Measurements from ENCODE around the gene CACTIN.
"Not testable (repeated sequence)": the region's sequence is repeated elsewhere in the genome, so short reads cannot be mapped to it uniquely, and the experiment has no call there.

Gene CACTIN

DNA sequence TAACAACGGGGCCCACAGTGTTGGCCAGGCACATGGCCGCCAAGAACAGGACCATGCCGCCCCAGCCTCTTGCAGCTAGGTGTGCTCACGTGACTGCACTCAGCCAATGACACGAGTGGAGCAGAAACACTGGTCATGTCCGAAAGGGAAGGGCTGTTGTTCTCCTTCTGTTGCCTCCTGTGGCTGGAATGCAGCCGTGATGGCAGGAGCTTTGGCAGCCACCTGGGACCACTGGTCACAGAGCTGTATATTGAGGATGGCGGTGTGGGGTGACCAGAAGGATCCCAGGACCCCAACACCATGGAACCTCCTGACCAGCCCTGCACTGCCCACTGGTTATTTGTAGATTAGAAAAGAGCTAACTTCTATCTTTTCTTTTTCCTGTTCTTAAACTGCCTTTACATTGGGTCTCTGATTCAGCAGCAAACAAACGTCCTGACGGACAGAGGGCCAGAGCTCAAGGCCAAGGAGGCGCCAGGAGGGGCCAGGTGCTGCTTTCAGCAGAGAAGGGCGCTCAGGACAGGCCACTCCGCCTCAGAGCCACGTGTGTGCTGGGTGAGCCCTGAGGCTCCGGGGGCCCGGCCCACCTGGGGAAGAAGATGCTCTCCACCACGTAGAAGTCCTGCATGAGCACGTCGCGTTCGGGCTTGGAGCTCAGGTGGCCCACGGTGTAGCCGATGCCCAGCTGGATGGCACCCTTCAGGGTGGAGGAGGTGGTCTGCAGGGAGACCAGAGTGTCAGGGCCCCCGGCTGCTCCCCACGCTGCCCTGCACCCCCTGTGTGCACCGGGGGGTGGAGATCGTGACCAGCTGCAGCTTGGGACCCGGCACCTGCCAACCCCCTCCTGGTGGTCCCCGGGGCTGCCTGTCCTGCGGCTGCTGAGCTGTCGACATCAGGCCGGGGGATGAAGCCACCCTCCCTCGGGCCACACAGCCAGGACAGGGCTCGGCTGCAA, 35.0 kb upstream of the CACTIN start:
- no peak for DNase-seq

DNA sequence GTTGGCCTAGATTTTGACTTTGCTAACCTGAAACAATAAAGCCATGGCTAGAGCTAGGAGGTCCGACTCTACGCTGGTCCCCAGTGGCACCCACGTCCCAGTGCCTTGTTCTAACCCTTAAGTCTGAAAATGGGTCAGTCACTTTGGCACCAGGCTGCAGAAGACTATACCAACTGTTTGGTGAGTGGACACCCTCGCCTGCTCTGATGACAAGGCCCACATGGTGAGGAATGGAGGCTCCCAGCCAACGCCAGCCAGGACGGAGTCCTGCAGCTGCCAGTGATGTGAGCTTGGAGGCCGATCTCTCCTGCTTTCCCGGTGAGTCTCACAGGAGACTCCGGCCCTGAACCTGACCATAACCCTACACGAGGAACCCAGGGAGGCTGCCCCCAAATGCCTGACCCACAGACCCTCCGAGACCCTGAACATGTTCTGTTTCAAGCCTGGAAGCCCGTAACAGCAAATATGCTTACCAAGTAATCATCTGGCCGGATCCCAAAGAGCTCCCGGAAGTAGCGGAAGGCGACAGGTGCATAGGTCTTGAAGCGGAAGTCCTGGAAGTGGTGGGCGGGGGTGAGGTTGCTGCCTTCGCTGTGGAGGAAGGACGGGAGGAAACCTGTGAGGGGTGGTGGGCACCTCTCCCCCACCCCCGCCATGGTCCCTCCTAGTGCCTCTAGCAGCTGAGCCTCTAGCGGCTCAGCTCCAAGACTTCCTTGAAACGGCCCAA, 34.1 kb upstream of the CACTIN start:
- no peak for DNase-seq

DNA sequence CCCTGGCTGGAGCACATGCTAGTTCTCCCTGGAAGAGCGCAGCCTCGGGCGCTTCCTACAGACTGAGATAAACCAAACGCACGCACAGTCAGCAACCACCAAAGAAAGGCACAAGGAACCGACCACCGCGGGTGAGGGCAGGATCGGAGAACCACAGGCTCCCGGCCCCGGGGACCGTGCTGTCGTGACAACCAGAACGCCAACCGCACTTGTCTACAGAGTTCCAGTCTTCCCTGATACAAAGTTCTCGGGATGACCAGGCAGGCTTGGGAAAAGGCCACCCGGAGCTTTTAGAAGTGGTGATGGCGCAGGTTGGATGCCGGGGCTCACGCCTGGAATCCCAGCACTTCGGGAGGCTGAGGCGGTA, 33.1 kb upstream of the CACTIN start:
- DNase-seq: no peak

DNA sequence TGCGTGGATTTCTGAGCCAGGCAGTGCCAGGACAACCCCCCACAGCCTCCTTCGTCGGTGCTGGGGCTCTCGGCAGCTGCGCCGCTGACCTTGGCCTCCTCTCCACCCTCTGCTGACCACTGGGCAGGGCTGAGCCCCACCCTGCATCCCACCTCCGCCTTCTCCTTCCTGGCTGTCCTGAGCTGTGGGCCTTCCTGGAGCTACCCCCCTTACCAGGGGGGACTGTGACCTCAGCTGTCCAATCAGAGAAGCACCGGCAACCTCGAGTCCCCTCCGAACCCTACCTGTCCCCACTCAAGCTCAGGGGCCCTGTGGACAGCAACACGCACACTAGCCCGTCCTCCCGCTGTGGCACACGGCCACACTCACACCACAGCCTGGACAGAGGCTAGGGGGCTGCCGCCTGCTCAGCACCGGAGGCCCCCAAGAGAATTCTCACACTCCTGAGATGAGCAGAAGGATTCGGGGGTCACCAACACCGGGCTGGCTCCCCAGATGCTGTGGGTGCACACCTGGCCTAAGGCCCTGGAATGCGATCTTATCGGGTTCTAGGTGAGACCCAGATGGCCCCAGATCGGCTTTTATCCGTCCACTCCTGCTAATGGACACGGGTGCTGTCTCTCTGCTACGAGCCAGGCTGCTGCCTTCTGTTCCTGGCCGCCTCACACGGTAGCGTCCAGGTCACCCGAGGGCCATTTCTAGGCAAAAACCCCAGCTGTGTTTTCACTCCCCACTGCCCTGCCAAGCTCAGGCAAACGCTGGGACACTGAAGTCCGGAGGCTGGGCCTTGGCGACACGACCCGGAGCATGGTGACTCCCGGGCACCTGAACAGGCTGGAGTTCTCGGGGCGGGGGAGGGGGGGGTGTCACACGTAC, 32.5 kb upstream of the CACTIN start:
- no peak for DNase-seq

DNA sequence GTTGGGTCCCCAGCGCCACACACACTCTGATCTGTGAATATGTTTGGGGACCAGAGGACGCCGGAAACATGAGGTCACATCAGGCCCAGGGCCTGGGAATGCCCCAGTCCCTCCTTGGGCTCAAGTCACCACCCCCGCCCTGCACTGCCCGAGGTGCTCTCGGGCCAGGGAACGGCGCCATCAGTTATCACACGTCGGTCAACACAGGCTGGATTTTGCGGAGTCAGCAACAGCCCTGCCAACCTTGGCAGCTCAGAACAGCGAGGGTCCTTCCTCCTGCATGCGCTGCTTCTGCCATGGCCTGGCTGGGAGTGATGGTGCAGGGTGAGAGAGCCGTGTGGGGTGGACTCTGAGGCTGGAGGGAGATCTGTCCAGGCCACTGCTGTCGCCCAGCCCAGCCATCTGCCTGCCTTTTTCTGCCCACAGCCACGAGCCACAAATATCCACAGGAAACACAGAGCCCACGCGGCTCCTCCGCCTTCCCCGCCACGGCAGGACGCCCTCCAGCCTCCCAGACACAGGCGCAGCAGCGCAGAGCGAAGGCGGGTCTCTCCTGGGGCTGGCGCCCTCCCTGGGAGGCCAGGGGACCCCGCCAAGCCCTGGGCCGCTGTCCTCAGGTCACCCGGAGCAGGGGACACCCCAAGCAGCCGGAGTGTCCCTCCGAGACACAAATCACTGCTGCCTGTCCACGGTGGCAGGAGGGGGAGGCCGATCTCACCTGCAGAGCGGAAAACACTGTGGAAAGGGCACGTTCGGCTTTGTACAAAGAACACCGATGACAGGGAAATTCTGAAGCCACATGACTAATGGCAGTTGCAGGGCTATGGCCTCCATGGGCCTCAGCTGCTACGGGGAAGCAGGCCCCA, 31.6 kb upstream of the CACTIN start:
- no peak for DNase-seq

DNA sequence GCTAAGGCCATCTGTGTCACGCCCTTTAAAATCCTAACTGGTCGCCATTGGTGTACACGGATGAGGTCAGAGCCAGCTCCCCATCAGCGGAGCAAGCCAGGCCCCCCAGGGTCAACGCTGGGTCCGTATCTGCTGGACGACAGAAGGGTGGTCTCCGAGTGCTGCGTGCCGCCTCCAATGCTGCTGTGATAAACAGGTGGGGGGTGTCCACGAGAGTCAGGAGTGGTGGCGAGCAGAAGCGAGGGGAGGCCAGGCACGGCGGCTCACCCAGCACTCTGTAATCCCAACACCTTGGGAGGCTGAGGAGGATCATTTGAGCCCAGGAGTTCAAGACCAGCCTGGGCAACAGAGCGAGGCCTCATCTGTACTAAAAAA, 30.8 kb upstream of the CACTIN start:
- no peak for DNase-seq

DNA sequence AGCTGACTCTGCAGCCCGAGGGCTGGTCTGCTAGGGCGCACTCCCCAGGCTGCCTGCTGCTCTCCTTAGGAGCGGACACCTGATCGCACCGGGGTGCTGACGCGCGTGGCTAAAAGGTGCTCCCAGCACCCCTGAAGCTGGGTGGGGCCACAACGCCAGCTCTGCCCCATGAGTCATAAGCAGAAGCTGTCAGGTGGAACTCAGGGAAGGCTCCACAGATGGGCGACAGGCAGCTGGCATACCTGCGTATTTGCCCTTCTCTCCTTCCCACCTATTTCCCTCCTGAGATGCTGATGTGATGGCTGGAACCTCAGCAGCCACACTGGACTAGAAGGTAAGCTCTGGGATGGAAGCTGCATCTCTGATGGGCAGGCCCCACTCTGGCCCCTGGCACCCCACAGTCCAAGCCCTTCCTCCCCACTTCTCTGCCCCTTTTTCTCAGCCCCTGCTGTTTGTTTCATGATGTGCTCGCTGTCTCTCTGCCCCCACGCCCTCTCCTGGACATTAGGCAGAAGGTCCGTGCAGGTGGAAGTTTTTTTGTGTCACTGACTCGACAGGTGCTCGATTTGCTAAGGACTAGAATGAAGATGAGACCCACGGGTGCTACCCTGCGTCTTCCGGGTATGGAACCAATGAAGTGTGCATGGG, 30.3 kb upstream of the CACTIN start:
- no peak for DNase-seq

DNA sequence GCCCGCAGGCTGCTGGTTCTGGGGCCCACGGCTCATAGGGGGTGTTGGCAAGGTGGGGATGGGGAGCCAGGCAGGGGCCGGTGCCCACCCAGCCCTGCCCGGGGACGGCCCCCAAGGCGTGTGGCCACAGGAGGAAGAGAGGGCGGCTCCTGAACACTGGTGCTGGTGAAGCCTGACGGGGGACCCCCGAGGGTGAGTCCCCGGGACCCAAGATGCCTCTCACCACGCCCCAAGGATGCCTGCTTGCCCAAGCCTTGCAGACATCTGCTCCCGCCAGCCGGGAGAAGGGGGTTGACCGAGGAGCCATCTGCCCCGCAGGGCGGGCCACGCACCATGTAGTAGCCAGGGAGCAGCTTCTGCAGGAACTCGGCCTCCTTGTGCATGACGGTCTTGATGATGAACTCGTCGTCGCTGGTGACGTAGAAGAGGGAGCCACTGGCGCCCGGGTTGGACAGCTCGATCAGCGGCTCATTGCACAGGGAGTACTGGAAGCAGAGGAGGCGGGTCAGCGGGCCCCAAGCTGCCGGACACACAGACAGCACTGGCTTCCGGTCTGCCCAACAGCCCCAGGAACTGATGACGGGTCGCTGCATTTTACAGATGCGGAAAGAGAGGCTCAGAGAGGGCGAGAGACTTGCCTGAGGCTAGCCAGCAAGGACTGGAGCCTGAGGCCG, 29.6 kb upstream of the CACTIN start:
- DNase-seq: no peak

DNA sequence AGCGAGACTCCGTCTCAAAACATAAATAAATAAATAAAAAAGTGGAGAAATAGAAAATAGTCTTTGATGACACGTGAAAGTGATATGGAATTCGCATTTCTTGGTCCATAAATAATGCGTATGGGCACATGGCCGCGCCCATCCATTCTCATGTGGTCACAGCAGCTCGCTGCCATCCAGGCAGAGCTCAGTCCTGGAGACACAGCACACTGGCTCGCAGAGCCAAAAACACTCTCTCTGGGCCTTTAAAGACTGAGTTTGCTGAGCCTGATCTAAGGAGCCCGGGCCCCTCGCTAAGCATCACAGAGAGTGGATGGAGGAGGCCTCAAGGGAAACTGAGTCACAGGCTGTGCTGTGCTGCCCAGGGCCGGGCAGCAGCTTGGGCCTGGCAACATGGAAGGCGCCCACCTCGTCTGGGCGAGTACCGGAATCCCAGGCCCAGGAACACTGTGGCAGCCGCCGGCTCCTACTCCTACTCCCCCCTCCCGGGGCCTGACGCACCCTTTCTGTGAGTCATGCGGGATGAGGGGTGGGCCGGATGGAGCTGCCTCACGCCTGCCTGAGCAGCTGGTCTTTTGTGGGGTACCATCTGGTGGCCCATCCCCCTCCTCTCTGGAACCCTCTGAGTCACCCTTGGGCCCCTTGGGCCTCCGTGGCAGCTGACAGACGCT, 28.9 kb upstream of the CACTIN start:
- DNase-seq: no peak

DNA sequence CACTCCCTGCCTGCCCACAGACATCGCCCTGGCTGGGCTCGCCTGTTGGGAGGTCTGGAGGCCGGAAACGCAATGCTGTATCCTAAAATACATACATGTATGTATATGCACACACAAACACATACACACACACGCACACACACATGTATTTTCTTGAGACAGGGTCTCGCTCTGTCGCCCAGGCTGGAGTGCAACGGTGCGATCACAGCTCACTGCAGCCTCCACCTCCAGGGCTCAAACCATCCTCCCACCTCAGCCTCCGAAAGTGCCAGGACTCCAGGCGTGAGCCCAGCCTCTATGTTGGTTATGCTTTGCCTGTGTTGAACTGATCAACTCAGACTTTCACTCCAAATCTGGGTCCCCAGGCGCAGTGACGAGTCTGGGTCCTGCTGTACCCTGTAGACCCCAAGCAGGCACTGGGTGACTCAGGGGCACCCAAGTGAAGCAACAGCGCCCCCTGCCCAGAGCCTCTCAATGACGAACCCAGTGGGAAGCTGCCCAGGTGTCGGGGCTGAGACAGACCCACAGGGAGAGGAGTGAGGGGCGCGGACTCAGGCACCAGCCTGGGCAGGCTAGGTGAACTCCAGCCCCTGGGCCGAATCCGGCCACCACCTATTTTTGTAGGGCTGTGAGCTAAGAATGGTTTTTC, 27.4 kb upstream of the CACTIN start:
- DNase-seq: no peak

DNA sequence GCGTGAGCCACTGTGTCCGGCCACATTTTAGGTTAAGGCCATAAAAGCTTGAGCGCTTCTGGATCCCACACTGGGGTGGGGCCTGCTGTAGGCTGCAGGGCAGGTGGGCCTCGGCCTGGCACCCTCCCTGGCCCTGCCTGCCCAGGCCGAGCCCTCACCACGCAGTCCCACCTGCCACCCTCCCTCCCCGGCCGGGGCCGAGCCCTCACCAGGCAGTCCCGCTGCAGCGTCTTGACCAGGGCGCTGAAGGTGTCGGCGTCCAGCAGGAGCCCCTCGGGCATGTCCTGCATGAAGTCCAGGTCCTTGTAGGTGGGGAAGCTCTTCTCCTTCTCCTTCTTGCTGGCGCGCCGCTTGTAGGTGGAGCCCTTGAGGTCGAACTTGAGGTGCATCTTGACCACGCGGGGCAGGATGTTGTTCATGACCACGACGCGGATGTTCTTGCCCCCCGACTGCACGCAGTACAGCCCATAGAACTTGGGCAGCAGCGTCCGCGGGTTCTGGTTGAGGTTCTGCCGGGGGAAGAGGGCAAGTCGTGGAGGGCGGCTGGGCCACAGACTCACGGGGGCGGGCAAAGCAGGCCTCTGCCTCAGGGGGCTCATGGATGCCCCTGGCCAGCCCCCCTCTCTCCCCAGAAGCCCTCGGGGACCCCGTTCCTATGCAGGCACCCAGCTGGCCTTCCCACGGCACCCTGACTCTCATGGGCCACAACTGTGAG, 26.6 kb upstream of the CACTIN start:
- DNase-seq: no peak

DNA sequence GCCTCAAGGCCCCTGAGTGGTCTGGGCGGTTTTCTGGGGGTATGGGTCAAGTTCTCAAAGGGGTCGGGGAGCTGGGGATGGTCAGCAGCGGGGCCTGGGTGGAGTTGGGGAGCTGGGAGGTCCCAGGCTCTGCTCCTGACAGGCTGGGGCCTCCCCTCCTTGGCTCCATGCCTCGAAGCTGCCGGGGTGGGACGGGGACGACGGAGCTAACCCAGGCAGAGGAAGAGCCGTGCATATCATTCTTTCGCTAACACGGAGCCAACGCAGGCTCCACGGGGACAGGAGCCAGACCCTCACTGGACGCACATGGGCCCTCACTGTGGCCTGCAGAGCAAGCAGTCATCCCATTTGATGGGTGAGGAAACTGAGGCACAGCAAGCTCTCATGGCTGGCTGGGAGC, 25.8 kb upstream of the CACTIN start:
- DNase-seq: no peak

DNA sequence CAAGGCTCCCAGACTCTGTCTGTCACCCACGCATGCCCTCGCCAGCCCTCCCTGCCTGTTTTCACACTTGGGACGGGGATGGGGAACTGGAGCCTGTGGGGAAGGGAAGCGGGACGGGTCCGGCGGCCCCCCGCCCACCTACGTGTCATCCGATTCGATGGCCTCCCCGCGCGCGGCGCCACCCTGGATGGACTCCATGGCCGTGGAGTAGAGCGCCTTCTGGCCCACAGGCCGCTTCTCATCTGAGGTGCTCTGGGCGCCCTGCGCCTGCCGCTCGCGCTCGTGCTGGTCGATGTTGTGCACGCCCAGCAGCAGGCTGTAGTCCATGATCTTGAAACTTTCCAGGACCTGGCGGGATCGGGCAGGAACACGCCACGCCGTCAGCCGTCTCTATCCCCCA, 25.1 kb upstream of the CACTIN start:
- DNase-seq: no peak

DNA sequence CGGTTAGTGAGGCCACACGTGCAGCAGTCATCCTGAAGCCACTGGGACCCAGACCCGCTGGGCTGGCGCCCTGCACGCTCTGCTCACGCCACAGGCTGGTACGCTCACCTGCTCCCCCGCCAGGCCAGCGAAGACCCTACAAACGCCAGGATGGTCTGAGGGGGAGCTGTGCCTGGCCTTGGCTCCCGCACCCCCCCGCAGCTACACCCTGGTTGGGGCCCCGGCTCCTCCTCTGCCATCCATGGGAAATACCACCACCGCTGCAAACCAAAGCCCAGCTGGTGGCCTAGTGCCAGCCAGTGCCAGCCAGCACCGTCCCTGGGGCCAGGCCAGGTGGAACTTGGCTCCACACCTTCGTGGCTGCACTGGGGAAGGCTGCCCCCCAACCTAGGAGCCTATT, 23.3 kb upstream of the CACTIN start:
- no peak for DNase-seq

DNA sequence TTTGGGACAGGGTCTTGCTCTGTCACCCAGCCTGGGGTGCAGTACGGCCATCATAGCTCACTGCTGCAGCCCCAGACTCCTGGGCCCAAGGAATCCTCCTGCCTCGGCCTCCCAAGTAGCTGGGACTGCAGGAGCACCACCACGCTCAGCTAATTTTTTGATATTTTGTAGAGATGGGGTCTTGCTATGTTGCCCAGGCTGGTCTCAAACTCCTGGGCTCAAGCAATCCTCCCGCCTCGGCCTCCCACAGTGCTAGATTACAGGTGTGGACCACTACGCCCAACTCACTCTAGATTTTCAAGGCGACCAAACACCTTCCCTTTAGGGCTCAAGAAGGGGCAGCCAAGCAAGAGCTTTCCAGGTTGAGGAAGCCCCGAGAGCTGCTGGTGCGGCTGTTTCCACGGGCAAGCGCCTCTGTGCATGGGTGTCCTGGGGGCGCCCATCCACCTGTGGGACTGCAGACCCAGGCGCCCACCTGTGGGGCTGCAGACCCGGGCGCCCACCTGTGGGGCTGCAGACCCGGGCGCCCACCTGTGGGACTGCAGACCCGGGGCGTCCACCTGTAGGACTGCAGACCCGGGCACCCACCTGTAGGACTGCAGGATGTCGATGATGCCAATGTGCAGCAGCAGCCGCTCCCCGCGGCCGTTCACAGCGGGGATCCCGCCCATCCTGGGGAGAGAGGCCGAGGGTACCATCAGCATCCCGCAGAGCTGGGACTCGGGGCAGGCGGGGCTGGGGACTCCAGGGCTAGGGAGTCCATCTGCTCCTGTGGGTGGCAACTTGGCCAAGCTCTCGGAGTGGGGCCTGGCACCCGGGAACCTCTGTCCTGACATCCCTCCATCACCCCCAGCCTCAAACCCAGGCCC, 21.7 kb upstream of the CACTIN start:
- DNase-seq: no peak

DNA sequence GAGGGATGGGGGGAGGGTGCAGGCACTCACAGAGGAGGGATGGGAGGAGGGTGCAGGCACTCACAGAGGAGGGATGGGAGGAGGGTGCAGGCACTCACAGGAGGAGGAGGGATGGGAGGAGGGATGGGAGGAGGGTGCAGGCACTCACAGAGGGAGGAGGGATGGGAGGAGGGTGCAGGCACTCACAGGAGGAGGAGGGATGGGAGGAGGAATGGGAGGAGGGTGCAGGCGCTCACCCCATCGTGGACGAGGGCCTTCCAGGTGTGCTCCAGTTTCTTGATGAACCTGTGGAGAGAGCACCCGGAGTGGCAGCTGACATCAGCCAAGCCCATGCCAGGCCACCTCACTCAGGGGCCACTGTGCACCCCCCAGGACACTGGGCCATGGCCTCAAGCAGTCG, 20.5 kb upstream of the CACTIN start:
- DNase-seq: not testable (repeated sequence)

DNA sequence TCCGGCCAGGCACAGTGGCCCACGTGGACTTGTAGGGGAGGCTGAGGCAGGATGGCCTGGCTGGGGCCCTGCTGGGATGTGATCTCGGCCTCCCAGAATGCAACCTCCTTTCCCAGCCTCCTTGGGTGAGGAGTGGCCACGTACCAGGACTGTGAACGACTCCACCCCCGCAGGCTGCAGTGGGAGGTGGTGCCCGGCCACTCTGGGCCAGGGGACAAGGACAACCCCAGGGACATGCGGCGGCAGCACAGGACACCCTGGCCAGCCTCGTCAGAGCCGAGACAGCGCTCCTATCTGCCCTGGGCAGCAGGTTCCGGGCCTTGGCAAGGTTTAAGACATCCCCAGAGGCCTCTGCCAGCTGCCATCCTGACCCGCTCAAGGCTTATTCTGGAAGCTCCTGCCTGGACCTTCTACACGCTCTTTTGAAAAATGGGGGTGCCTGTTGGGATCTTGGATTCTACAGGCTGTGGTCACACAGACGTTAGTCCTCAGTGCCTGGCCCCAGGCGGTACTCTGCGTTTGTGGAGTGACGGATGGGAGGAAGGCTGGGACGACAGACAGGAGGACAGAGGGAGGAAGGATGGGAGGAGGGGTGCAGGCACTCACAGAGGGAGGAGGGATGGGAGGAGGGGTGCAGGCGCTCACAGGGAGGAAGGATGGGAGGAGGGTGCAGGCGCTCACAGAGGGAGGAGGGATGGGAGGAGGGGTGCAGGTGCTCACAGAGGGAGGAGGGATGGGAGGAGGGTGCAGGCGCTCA, 19.9 kb upstream of the CACTIN start:
- DNase-seq: no peak

DNA sequence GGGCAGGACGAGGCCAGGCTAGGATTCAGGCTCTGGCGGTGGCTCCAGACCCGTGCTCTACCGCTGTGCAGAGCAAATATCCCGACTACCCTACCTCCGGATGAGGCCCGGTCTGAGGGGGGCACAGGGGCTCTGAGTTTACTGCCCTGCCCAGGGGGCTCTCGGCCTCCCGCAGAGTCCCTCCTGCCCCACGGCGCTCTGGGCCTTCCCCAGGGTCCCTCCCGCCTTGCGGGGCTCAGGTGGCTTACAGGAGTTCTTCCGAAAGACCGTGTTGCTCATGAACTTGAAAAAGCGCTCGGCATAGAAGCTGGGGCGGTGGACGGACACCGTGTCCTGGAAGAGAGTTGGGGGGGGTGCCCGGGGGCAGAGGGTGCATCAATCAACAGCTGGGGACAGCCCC, 19.1 kb upstream of the CACTIN start:
- no peak for DNase-seq
